GM12872 (cell line): Measurements from ENCODE around the gene C15orf40.

Source experiments
- TF ChIP-seq, protein P1 (sequence below): IDR thresholded peaks from 3 replicates; pipeline ENCODE4 v1.5.1; 2011; ENCODE audit warnings: low read depth, mild to moderate bottlenecking, low read length, moderate library complexity; ENCODE audit not compliant: insufficient read depth

C15orf40 gene

DNA sequence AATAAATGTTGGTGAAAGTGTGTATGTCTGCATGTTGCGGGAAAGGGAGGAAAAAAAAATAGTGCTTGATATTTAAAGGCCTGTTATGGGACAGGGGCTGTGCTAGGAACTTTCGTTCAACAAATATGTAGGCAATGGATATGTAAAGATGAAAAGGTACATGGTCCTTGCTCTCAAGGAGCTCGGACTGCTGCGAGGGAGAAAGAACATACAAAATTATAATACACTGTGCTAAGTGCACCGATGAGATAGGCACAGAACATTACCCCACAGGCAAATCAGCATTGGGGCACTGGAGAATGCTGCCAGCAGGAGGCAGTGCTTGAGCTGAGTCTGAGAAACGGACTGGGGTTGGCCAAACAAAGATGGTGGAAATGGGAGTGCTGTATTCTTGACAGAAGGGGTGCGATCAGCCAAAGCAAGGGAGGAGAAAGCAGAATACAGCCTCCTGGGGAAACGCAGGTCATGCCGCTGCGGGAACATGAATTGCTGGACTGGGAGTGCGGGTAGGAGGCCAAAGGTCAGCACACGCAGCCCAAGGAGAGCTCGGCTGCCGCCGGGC lies 649 bp downstream of the C15orf40 start:
- TF ChIP-seq, protein P1, sequence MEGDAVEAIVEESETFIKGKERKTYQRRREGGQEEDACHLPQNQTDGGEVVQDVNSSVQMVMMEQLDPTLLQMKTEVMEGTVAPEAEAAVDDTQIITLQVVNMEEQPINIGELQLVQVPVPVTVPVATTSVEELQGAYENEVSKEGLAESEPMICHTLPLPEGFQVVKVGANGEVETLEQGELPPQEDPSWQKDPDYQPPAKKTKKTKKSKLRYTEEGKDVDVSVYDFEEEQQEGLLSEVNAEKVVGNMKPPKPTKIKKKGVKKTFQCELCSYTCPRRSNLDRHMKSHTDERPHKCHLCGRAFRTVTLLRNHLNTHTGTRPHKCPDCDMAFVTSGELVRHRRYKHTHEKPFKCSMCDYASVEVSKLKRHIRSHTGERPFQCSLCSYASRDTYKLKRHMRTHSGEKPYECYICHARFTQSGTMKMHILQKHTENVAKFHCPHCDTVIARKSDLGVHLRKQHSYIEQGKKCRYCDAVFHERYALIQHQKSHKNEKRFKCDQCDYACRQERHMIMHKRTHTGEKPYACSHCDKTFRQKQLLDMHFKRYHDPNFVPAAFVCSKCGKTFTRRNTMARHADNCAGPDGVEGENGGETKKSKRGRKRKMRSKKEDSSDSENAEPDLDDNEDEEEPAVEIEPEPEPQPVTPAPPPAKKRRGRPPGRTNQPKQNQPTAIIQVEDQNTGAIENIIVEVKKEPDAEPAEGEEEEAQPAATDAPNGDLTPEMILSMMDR = peak; percentile 95

DNA sequence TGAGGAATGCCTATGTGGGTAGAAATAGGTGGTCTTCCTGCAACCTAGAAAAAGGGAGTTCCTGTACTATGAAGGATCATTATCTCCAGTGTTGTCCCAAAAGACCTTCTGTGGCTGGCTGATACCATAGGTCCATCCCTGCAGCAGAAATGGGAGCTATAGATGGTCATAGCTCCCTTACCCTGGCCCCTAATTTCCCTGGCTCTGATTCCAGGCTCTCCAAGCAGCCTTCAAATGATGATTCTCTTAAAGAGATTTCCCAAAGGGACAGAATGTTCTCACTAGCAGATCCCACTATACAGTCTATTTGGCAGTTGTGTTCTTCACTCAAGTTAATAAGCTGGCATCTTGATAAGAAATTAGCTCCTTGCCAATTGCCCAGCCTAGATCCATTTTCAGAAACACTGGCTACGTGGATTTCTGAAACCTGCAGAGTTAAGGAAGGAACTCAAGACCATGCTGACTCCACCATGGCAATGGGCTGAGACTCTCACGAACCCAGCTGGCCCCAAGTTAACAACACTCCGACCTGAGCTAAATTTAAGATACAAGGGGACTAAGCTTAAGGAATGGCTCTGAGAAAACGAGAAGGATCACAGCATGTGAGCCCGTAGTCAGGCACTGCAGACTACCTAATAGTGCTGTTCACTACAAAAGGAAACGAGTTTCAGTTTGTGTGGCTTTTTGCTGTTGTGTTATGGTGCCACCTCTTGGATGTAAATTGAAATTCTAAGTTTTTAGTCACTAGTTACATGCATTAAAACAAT lies 11.4 kb downstream of the C15orf40 start:
- TF ChIP-seq, protein P1 = peak; percentile 59

DNA sequence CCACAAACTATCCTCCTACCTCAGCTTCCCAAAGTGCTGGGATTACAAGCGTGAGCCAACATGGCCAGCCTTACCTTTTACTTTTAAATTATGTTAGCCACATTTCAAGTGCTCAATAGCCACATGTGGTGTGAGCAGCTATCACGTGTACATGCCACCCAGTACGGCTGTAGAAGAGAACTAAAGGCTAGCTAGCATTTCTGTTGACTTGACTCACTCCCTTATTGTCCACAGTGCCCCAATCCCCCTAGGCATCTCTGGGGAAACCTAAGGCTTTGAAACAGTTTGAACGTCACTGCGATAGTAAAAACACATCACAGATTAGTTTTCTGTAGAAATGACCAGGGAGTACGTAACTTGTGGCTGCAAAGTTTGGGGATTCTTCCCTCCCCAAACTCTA lies 12.0 kb downstream of the C15orf40 start:
- TF ChIP-seq, protein P1 = no peak

DNA sequence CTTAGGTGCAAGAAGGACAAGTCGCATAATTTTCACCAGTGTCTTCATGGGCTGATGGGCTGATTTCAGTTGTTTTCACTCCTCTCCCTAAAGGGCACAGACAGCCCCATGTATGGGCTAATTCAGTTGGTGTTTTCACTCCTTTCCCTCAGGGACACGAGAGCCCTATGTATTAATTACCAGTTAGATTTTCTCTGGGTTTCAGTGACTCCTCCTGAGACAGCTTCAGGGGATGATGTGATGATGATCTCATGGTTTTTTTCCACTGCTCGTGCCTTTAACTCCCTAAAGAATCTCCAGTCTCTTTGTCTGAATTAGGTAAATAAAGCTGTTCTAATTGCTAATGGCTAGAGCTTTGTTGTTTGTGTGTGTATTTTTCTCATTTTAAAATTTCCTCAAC lies 15.5 kb downstream of the C15orf40 start:
- TF ChIP-seq, protein P1 = no peak

DNA sequence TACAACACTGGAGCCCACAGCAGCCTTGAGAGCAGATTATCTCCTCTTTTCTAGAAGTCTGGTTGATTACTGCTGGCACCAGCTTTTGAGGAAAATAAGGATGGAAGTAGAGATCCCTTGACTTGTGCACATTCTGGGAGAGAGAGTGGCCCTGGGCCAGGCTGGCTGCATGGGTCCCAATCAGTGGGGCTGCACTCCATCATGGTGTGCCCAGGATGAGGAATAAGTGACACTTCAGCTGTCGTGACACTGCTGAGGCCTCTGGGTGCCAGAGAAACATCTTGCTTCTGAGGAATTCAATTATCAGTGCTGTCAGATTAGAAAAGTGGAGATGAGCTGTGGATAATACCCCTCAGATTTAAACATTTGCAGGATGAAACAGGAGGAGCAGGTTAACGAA lies 16.4 kb downstream of the C15orf40 start:
- TF ChIP-seq, protein P1 = no peak

DNA sequence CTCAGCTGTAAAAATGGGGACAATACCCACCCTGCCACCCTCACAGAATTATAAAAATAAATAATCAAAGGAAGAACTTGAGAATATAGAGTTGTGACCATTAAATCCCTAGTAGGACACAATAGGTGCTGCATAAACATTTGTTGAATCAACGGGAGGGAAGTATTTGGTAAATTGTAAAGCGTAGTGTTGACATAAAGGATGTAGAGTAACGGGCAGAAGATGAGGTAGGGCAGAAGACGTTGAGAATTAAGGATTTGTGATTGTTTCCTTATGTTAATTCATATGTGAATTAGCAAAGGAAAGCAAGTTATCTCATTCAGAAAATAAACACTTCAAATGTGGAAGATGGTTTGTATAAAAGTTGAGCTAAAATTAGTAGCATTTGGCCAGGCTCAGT lies 18.3 kb downstream of the C15orf40 start:
- TF ChIP-seq, protein P1 = no peak

DNA sequence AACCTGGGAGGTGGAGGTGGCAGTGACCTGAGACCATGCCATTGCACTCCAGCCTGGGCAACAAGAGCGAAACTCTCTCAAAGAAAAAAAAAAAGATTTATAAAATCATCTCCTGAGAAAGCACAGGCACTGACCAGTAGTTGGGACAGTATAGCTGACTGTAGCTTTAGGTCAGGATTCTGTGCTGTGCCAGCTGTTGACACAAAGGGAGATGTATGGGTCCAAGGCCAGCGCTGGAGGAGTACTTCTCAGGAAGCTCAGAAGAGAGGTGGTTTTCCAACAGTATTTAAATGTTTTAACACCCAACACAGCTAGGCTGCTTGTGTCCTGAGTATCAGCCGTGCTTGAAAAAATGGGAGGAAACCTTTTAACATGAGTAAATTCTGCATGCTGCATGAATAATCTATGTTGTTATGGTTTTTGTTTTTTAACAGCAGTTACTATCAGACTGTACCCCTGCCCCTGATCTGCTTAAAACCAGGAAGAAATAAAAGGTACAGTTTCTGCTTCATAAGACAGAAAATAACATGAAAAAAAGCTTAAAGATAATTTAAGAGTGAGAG lies 18.9 kb downstream of the C15orf40 start:
- TF ChIP-seq, protein P1 = no peak
